Liver (tissue), 9 donors: ENCODE data around the gene IL17RC. TPM values are rescaled to one million over a fixed set of nuclear protein-coding genes. Genes with fewer than 3 reads are reported as not detected.

ENCODE experiments used
- DNase-seq: peaks from one replicate; pipeline ENCODE4 v3.0.0-alpha.2; 2017; ENCODE audit warnings: low spot score
- H3K27ac ChIP-seq, 2 donors: one replicate each; pipeline ENCODE4 v1.7.0; 2013; ENCODE audit warnings: inconsistent platforms in 2 of 2, low read length in 2 of 2, control low read depth in 1 of 2, low read depth in 1 of 2, mild to moderate bottlenecking in 1 of 2
- H3K27me3 ChIP-seq, 4 donors: one replicate each; pipeline versions ENCODE4 v1.6.1 to v1.7.0; 2013; ENCODE audit warnings: low read length in 3 of 4, inconsistent platforms in 1 of 4, mild to moderate bottlenecking in 1 of 4, moderate library complexity in 1 of 4; ENCODE audit not compliant: control insufficient read depth in 4 of 4, insufficient read depth in 4 of 4
- H3K36me3 ChIP-seq, 4 donors: one replicate each; pipeline versions ENCODE4 v1.6.1 to v1.7.0; 2013; ENCODE audit warnings: low read length in 3 of 4, mild to moderate bottlenecking in 3 of 4, low read depth in 1 of 4, moderate library complexity in 1 of 4; ENCODE audit not compliant: control insufficient read depth in 4 of 4, insufficient read depth in 3 of 4
- H3K4me1 ChIP-seq, 4 donors: one replicate each; pipeline versions ENCODE4 v1.6.1 to v1.7.0; 2013; ENCODE audit warnings: low read length in 3 of 4, mild to moderate bottlenecking in 3 of 4, moderate library complexity in 1 of 4; ENCODE audit not compliant: control insufficient read depth in 4 of 4, insufficient read depth in 4 of 4
- H3K4me3 ChIP-seq, 3 donors: one replicate each; pipeline versions ENCODE4 v1.6.1 to v1.7.0; 2013; ENCODE audit warnings: low read length in 3 of 3, control low read depth in 1 of 3, low read depth in 1 of 3, mild to moderate bottlenecking in 1 of 3
- H3K9ac ChIP-seq, 2 donors: one replicate each; pipeline ENCODE4 v1.7.0; 2013; ENCODE audit warnings: low read length in 2 of 2, mild to moderate bottlenecking in 2 of 2, moderate library complexity in 2 of 2, control low read depth in 1 of 2, low read depth in 1 of 2
- H3K9me3 ChIP-seq, 4 donors: one replicate each; pipeline versions ENCODE4 v1.6.1 to v1.7.0; 2013; ENCODE audit warnings: low read length in 3 of 4; ENCODE audit not compliant: control insufficient read depth in 4 of 4
- ATF3 ChIP-seq: IDR thresholded peaks from 2 replicates; pipeline ENCODE4 v1.6.1; 2016; ENCODE audit warnings: antibody characterized with exemption
- EGR1 ChIP-seq, 2 donors: IDR thresholded peaks; 2 replicates each; pipeline ENCODE4 v1.6.1; 2016 to 2018; ENCODE audit warnings: antibody characterized with exemption in 2 of 2, low read depth in 2 of 2
- FOXA1 ChIP-seq: IDR thresholded peaks from 2 replicates; pipeline ENCODE4 v1.6.1; 2016; ENCODE audit warnings: antibody characterized with exemption
- HNF4G ChIP-seq: IDR thresholded peaks from 2 replicates; pipeline ENCODE4 v1.6.1; 2016; ENCODE audit warnings: antibody characterized with exemption
- JUND ChIP-seq, 2 donors: IDR thresholded peaks; 2 replicates each; pipeline ENCODE4 v1.6.1; 2016; ENCODE audit warnings: antibody characterized with exemption in 2 of 2
- MAX ChIP-seq: IDR thresholded peaks from 2 replicates; pipeline ENCODE4 v1.6.1; 2016; ENCODE audit warnings: antibody characterized with exemption
- RAD21 ChIP-seq, 2 donors: IDR thresholded peaks; 2 replicates each; pipeline ENCODE4 v1.6.1; 2016; ENCODE audit warnings: antibody characterized with exemption in 2 of 2, mild to moderate bottlenecking in 2 of 2
- REST ChIP-seq: IDR thresholded peaks from 2 replicates; pipeline ENCODE4 v1.6.1; 2016; ENCODE audit warnings: antibody characterized with exemption, mild to moderate bottlenecking
- RXRA ChIP-seq, 2 donors: IDR thresholded peaks; 2 replicates each; pipeline ENCODE4 v1.6.1; 2017 to 2018; ENCODE audit warnings: antibody characterized with exemption in 2 of 2, mild to moderate bottlenecking in 1 of 2
- SP1 ChIP-seq: IDR thresholded peaks from 2 replicates; pipeline ENCODE4 v1.6.1; 2018; ENCODE audit warnings: antibody characterized with exemption, mild to moderate bottlenecking
- ZBTB33 ChIP-seq: IDR thresholded peaks from 2 replicates; pipeline ENCODE4 v1.6.1; 2016; ENCODE audit warnings: antibody characterized with exemption
- WGBS: extraction: QIAGEN DNeasy Blood & Tissue Kit; methylation state at CpG from one replicate; pipeline ENCODE4 v1.1.7; 2013; 5-methylcytosine and 5-hydroxymethylcytosine counted together
- polyA plus RNA-seq, 2 donors: library from polyadenylated mRNA; stranded (reverse) in 1 of 2; unstranded in 1 of 2; fragments of 200-250 nt in 1 of 2; fragments of >200 nt in 1 of 2; fragmentation: Nextera tagmentation in 1 of 2; extraction: Ambion mirVana in 1 of 2; gene quantifications; one replicate each; pipeline versions ENCODE4 v1.2.1 to v1.2.3, GENCODE V29; 2013 to 2015
- total RNA-seq, 2 donors: library from RNA; depleted of rRNA; stranded (reverse); fragments of >200 nt; gene quantifications; one replicate each; pipeline ENCODE4 v1.2.3, GENCODE V29; 2014
- donor health status: healthy.
- donor health status: healthy.
- donor health status: healthy.
- donor health status: healthy.
- donor health status: healthy.

IL17RC gene
- total and polyA plus RNA-seq, 4 donors, result 15.4 to 62.8 (median 25.7) TPM

- no peak for TF ChIP-seq ATF3
- no peak for TF ChIP-seq MAX
- TF ChIP-seq EGR1 (IDR thresholded peaks at IDR 0.05; ENCODE audit: low read depth in 2 of 2), result no peak
- TF ChIP-seq ZBTB33, result no peak
These were observed 48.4 kb downstream of the IL17RC start (continued) for GRCh38 chr3:9965200-9965875.

DNA sequence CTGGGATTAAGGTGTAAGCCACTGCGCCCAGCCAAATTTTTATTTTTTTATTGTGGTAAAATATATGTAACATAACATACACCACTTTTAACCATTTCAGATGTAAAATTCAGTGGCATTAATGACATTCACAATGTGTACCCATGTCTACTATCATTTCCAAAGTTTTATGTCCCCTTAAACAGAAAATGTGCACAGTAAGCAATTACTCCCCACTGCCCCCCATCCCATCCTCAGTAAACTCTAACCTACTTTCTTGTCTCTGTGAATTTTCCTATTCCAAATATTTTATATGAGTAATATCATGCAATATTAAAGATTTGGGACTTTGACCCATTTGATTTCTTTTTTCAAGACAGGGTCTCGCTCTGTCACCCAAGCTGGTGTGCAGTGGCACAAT lies 49.9 kb downstream of the IL17RC start:
- over 99% methylated on average over 2 of the region's 2 CpGs for WGBS
- H3K4me1 ChIP-seq, result no peaks in the 10 kb centered on the region
- H3K36me3 ChIP-seq, result peaks cover 4 to 50% (median 34%) of the 10 kb centered on the region in 4 donors
- H3K27me3 ChIP-seq, result no peaks in the 10 kb centered on the region
- no peak overlapping the region for H3K9ac ChIP-seq
- no peak for DNase-seq
- no peak overlapping the region for H3K27ac ChIP-seq
- no peak overlapping the region for H3K4me3 ChIP-seq
- TF ChIP-seq EGR1 (IDR thresholded peaks at IDR 0.05; ENCODE audit: low read depth in 2 of 2) (no peak), ATF3 (no peak), MAX (no peak)
- H3K9me3 ChIP-seq, result no peaks in the 10 kb centered on the region

DNA sequence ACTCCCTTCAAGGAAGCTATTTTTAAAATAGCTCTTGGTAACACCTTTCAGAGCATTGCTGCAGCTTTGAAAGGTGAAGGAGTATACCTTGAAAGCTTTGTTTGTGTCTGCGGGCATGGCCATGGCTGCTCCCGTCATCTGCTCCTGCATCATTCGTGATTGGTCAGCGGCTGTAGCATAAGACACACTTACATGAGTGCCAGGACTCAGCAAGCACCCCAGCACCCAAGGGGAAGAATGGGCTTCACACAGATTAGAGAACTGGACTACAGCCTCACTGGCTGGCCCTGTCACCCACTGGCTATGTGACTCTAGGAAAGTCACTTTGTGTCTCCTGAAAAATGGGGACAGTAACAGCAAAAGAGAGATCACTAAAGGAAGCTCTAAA lies 52.7 kb downstream of the IL17RC start:
- Histone ChIP-seq H3K4me1 (no peaks in the 10 kb centered on the region), H3K27me3 (no peaks in the 10 kb centered on the region), H3K9me3 (no peaks in the 10 kb centered on the region), H3K27ac (no peak overlapping the region), H3K4me3 (no peak overlapping the region), H3K36me3 (peaks cover 8 to 58% (median 34%) of the 10 kb centered on the region in 4 donors), H3K9ac (no peak overlapping the region)
- TF ChIP-seq REST (no peak), HNF4G (no peak), ZBTB33 (no peak), SP1 (no peak), RXRA (IDR thresholded peaks at IDR 0.05) (no peak), EGR1 (IDR thresholded peaks at IDR 0.05; ENCODE audit: low read depth in 2 of 2) (no peak), JUND (IDR thresholded peaks at IDR 0.05) (no peak), FOXA1 (no peak), RAD21 (IDR thresholded peaks at IDR 0.05) (no peak)
- no peak for DNase-seq
- 96% methylated on average over 4 of the region's 4 CpGs for WGBS
